AG09319 (cell line): ENCODE data around the gene APLP2.

ENCODE experiments used
- DNase-seq: peaks from one replicate; pipeline ENCODE4 v3.0.0-alpha.2; 2010; ENCODE audit warnings: low read depth; ENCODE audit errors: extremely low read depth
- TF ChIP-seq, protein P1 (sequence below): IDR thresholded peaks from 2 replicates; pipeline ENCODE4 v1.5.1; 2011; ENCODE audit warnings: low read depth, mild to moderate bottlenecking, inconsistent platforms, low read length, moderate library complexity

APLP2 gene

GRCh38 chr11:130042093-130042591 is 27.6 kb upstream of the APLP2 start:
- TF ChIP-seq, protein P1, sequence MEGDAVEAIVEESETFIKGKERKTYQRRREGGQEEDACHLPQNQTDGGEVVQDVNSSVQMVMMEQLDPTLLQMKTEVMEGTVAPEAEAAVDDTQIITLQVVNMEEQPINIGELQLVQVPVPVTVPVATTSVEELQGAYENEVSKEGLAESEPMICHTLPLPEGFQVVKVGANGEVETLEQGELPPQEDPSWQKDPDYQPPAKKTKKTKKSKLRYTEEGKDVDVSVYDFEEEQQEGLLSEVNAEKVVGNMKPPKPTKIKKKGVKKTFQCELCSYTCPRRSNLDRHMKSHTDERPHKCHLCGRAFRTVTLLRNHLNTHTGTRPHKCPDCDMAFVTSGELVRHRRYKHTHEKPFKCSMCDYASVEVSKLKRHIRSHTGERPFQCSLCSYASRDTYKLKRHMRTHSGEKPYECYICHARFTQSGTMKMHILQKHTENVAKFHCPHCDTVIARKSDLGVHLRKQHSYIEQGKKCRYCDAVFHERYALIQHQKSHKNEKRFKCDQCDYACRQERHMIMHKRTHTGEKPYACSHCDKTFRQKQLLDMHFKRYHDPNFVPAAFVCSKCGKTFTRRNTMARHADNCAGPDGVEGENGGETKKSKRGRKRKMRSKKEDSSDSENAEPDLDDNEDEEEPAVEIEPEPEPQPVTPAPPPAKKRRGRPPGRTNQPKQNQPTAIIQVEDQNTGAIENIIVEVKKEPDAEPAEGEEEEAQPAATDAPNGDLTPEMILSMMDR, result no peak
- peak; percentile 62 for DNase-seq

GRCh38 chr11:130043575-130043974 is 26.1 kb upstream of the APLP2 start:
- TF ChIP-seq, protein P1, result no peak
- no peak for DNase-seq

- DNase-seq, result no peak
- TF ChIP-seq, protein P1, result no peak
Measured at GRCh38 chr11:130047141-130047540, 22.6 kb upstream of the APLP2 start.

DNA sequence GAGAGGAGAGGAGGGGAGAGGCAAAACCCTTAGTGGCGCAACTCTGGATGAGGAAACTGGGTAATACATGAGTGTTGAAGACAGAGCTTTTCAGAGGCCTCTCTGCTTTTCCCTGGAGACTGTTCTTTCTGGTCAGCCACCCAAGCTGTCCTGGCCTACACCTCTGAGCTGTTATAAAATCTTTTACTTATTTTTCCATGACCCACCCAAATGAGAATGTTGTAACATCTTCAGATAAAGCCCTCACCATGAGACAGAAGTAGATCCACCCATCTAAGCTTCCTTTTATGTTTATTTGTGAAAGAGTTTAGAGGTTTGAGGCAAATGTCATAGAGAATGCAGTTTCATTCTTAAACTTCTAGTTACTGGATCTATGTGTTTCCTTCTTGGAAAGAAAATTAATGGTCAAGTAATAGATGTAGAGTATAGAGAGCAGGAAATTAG is 20.3 kb upstream of the APLP2 start:
- no peak for DNase-seq
- TF ChIP-seq, protein P1, result no peak

DNA sequence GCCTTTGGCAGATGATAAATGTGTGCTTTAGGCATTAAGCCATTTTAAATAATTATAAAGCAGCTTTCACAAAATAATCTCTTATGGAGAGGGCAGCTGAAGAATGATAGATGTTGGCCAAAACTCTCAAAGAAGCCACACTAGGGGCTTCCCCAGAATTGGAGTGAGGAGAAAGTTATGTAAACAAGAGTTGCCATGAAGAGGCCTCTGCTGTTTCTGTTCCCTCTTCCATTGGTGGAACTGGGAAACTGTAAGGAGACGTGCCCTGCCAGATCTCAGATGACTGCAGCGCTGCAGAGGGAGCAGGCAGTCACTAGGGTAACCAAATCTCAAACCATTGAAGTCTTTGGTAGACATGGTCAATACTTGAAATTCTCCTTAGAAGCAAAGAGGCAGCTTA is 19.4 kb upstream of the APLP2 start:
- no peak for DNase-seq
- TF ChIP-seq, protein P1, result no peak

GRCh38 chr11:130051082-130051481 is 18.6 kb upstream of the APLP2 start:
- no peak for DNase-seq
- TF ChIP-seq, protein P1, result no peak

DNA sequence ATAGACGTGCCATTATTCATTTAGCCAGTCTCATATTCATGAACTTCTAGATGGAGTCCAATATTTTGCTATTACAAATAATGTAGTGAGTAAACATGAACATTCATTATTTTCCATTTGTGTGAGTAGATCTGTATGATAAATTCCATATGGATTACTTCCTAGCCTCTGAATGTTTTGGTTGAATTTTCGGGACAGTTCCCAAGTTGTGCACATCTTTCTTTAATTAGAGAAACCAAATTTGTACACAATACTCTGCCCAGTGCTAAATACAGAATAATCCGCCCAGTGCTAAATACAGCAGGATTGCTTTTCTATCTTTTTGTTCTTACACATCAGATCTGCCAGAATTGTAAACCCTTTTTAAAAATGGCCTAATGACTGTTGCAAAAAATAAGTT is 17.1 kb upstream of the APLP2 start:
- TF ChIP-seq, protein P1, result no peak
- DNase-seq, result no peak
